Measurements from ENCODE around the gene TMEM61.
"Not testable (repeated sequence)": the region's sequence is repeated elsewhere in the genome, so short reads cannot be mapped to it uniquely, and the experiment has no call there.

Gene TMEM61

DNA sequence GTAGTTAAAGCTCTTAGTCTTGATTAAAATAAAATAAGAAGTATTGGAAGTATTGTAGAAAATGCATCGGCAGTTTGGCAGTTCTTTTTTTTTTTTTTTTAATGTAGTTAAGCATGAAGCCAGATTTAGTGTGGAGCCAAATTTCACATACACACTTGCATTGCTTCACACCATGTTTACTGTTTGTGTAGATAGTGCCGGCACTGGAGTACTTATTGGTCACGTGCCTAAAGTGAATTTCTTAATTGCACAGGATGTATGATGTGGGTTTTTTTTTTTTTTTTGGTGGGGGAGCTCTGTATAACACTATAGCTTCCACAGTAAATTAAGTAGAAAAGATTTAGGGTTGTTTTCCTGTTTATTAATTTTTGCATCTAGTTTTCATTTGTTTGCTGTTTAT, 21.2 kb upstream of the TMEM61 start:
- DNase-seq (ENCODE audit: low read depth) = no peak
- TF ChIP-seq, protein P1, sequence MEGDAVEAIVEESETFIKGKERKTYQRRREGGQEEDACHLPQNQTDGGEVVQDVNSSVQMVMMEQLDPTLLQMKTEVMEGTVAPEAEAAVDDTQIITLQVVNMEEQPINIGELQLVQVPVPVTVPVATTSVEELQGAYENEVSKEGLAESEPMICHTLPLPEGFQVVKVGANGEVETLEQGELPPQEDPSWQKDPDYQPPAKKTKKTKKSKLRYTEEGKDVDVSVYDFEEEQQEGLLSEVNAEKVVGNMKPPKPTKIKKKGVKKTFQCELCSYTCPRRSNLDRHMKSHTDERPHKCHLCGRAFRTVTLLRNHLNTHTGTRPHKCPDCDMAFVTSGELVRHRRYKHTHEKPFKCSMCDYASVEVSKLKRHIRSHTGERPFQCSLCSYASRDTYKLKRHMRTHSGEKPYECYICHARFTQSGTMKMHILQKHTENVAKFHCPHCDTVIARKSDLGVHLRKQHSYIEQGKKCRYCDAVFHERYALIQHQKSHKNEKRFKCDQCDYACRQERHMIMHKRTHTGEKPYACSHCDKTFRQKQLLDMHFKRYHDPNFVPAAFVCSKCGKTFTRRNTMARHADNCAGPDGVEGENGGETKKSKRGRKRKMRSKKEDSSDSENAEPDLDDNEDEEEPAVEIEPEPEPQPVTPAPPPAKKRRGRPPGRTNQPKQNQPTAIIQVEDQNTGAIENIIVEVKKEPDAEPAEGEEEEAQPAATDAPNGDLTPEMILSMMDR (conservative IDR thresholded peaks at IDR 0.05; ENCODE audit: control insufficient read depth, insufficient read depth, low read depth, low read length) = no peak
- no peak overlapping the region for H3K4me3 ChIP-seq (ENCODE audit: control insufficient read depth, low read depth, low read length)

DNA sequence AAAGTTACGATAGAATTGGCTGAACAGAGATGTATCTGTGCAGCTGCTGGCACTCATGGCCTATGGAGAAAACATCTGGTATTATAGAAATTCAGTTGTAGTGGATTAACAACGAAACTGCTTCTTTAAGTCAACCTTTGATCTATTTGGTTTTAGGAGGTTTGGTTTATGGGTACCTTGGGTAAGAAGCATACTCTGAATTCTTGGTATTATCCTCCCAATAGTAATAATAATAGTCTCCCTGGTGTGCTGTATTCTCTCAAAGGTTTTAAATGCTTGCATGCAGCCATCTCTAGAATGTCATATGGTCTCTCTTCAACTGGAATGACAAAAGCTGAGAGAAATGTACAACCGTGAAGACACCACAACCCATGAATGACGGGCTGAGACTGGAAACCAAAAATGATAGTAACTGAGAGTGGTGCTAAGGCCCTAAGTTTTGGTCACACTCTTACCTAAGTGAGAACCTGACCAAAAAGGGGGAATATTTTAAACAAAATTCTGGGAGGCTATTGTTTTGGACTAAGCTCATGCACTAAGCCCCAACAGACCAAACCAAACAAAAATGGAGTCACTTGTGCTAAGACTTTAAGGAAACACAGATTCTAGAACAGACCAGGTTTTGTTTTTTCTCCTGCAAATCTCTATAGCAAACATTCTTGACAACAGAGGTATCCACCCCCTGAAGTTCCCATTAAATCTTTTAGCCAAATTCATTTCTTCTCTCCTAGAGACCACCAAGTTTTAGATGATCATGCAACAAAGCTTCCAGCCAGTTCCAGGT, 17.6 kb upstream of the TMEM61 start:
- TF ChIP-seq, protein P1 (conservative IDR thresholded peaks at IDR 0.05; ENCODE audit: control insufficient read depth, insufficient read depth, low read depth, low read length) = no peak
- H3K4me3 ChIP-seq (ENCODE audit: control insufficient read depth, low read depth, low read length) = no peak overlapping the region
- DNase-seq (ENCODE audit: low read depth) = no peak

DNA sequence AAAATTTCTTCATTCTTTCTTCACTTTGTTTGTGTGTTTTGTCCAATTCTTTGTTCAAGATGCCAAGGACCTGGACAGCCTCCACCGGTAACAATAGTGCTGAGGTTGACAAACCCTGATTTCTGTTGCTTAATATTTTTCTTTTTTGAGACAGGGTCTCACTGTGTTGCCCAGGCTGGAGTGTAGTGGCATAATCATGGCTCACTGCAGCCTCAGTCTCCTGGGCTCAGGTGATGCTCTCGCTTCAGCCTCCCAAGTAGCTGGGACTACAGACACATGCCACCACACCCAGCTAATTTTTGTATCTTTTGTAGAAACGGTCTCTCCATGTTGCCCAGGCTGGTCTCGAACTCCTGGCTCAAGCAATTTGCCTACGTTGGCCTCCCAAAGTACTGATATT, 16.6 kb upstream of the TMEM61 start:
- H3K4me3 ChIP-seq (ENCODE audit: control insufficient read depth, low read depth, low read length); DNase-seq (ENCODE audit: low read depth): not testable (repeated sequence)

DNA sequence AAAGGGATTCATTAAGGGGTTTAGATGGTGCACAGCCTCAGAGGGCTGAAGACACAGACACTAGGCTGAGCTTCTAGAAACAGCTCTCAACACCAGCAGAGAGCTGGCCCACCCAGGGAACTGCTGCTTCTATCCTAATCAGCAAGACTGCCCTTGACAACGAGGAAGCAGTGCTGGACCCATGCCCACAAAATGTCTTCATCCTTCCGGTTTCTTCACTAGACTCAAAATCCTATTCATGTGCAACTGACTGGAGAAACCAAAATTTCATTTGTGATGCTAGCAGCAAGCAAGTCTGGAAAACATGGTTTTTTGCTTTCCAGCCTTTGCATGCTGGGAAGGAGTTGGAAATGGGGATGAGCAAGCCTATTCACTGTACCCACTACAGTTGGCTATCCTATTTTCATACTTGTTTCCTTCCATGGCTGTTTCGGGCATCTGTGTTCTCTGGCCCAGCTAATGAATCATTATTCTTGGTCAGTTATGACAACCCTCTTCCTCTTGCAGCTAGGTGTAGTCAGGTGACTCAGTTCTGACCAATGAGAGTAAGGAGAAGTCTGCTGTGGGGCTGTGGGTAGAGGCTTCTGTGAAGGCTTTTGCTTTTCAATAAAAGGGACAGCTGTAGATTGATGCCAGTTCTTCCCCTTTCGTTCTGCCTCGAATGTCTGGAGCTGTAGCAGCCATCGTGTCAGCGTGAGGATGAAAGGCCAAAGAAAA, 14.6 kb upstream of the TMEM61 start:
- H3K4me3 ChIP-seq (ENCODE audit: control insufficient read depth, low read depth, low read length) = no peak overlapping the region
- TF ChIP-seq, protein P1 (conservative IDR thresholded peaks at IDR 0.05; ENCODE audit: control insufficient read depth, insufficient read depth, low read depth, low read length) = no peak
- peak; percentile 65 for DNase-seq (ENCODE audit: low read depth)

DNA sequence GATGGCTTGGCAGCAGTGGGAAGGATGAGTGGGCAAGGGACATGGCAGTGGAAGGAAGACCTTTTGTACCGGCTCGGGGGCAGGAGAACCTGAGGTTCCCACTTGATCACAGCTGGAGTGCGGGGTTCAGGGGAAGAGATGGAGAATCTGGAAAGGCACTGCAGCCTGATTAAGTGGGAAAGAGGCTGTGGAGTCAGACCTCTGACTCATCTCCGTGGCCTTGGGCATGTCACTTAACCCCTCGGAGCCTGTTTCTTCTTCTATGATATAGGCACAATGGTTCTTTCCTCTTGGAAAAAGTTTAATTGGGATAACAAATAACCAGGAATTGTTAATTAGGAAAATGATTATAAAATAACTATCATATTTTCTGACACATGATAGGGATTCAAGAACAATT, 13.1 kb upstream of the TMEM61 start:
- peak; percentile 46 for DNase-seq (ENCODE audit: low read depth)
- TF ChIP-seq, protein P1 (conservative IDR thresholded peaks at IDR 0.05; ENCODE audit: control insufficient read depth, insufficient read depth, low read depth, low read length) = no peak
- H3K4me3 ChIP-seq (ENCODE audit: control insufficient read depth, low read depth, low read length) = no peak overlapping the region

DNA sequence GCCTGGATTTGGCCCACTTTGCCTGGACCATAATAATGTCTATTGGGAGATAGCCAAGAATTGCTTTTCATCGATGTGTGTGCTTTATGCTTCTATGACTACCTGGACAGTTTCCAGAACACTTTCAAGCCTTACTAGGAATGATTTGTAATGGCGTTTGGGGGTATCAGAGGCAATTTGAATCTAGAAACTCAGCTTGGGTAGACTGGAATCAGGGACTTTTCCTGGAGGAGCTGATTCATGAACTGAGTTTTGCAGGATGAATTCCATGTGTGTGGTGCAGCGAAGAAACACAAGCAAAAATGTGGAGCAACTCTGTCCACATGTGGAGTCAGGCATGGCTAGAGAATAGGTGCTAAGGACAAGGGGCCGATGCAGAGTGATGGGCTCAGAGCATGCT, 11.9 kb upstream of the TMEM61 start:
- peak; percentile 39 for DNase-seq (ENCODE audit: low read depth)
- TF ChIP-seq, protein P1 (conservative IDR thresholded peaks at IDR 0.05; ENCODE audit: control insufficient read depth, insufficient read depth, low read depth, low read length) = no peak
- no peak overlapping the region for H3K4me3 ChIP-seq (ENCODE audit: control insufficient read depth, low read depth, low read length)

DNA sequence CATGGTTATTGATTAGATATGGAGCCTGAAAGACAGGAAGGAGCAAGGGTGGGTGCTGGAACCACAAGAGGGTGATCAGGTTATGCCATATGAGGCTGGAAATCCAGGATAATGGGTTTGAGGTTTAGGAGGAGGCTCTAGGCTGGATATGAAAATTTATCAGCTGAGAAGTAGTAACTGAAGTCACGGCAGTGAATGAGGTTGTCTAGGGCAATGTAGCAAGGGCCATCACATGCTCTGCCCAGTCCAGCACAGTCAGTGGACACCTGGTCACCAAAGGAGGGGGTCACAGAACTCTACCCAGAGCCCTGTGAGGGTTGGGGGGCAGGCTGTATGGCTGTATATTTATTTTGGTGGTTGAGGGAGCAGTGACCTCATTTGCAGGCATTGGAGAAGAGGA, 10.5 kb upstream of the TMEM61 start:
- TF ChIP-seq, protein P1 (conservative IDR thresholded peaks at IDR 0.05; ENCODE audit: control insufficient read depth, insufficient read depth, low read depth, low read length) = no peak
- no peak for DNase-seq (ENCODE audit: low read depth)
- no peak overlapping the region for H3K4me3 ChIP-seq (ENCODE audit: control insufficient read depth, low read depth, low read length)

Measured in fibroblast of mammary gland (primary cell).